A673 (cell line): ENCODE results near the gene MAP4.

Experiments
- EZH2 ChIP-seq: fragments of 200-600 bp; sonication (generic); IDR thresholded peaks from 2 replicates; pipeline ENCODE4 v1.6.1; 2017; ENCODE audit warnings: borderline replicate concordance, low read depth, mild to moderate bottlenecking, mixed read lengths, antibody characterized with exemption, low read length; ENCODE audit not compliant: poor library complexity, severe bottlenecking
- TF ChIP-seq, protein P1 (sequence below): fragments of 300-800, 200-600 bp; sonication (generic); conservative IDR thresholded peaks from 2 replicates; pipeline ENCODE4 v1.5.1; 2017; ENCODE audit warnings: low read depth, mild to moderate bottlenecking, antibody characterized with exemption, low read length, moderate library complexity, mixed read lengths

GRCh38 chr3:47895241-47895640 is 121.0 kb downstream of the MAP4 start:
- TF ChIP-seq, protein P1, sequence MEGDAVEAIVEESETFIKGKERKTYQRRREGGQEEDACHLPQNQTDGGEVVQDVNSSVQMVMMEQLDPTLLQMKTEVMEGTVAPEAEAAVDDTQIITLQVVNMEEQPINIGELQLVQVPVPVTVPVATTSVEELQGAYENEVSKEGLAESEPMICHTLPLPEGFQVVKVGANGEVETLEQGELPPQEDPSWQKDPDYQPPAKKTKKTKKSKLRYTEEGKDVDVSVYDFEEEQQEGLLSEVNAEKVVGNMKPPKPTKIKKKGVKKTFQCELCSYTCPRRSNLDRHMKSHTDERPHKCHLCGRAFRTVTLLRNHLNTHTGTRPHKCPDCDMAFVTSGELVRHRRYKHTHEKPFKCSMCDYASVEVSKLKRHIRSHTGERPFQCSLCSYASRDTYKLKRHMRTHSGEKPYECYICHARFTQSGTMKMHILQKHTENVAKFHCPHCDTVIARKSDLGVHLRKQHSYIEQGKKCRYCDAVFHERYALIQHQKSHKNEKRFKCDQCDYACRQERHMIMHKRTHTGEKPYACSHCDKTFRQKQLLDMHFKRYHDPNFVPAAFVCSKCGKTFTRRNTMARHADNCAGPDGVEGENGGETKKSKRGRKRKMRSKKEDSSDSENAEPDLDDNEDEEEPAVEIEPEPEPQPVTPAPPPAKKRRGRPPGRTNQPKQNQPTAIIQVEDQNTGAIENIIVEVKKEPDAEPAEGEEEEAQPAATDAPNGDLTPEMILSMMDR = no peak
- TF ChIP-seq EZH2 = no peak
